KMS-11 (cell line): ENCODE measurements around the gene DDX54.

Experiments
- H2AFZ ChIP-seq: fragments of 200-600 bp; sonication (generic); 2 replicates; pipeline ENCODE4 v1.6.1; 2016; ENCODE audit warnings: antibody characterized with exemption, mixed run types, low read depth
- H3K27ac ChIP-seq: fragments of 200-600 bp; sonication (generic); 2 replicates; pipeline ENCODE4 v1.6.1; 2016; ENCODE audit warnings: mild to moderate bottlenecking, mixed run types
- H3K27me3 ChIP-seq: fragments of 200-600 bp; sonication (generic); 2 replicates; pipeline ENCODE4 v1.6.1; 2017; ENCODE audit warnings: mild to moderate bottlenecking, low read depth, mixed run types, moderate library complexity; ENCODE audit not compliant: insufficient read depth
- H3K36me3 ChIP-seq: fragments of 200-600 bp; sonication (generic); 2 replicates; pipeline ENCODE4 v1.6.1; 2017; ENCODE audit warnings: mild to moderate bottlenecking, mixed run types; ENCODE audit not compliant: insufficient read depth
- H3K4me1 ChIP-seq: fragments of 200-600 bp; sonication (generic); 2 replicates; pipeline ENCODE4 v1.6.1; 2016; ENCODE audit warnings: mild to moderate bottlenecking, low read depth, mixed run types; ENCODE audit not compliant: poor library complexity, severe bottlenecking
- H3K4me2 ChIP-seq: fragments of 200-600 bp; sonication (generic); 2 replicates; pipeline ENCODE4 v1.7.0; 2016; ENCODE audit warnings: mild to moderate bottlenecking, mixed run types
- H3K4me3 ChIP-seq: fragments of 200-600 bp; sonication (generic); IDR thresholded peaks from 2 replicates; pipeline ENCODE4 v1.6.1; 2017; ENCODE audit warnings: low read depth, low read length, mixed read lengths; ENCODE audit not compliant: insufficient read depth
- H3K79me2 ChIP-seq: fragments of 200-600 bp; sonication (generic); 2 replicates; pipeline ENCODE4 v1.6.1; 2016; ENCODE audit warnings: low read depth, mixed run types; ENCODE audit not compliant: insufficient read depth
- H3K9ac ChIP-seq: fragments of 200-600 bp; sonication (generic); 2 replicates; pipeline ENCODE4 v1.6.1; 2016; ENCODE audit warnings: mild to moderate bottlenecking, mixed run types
- H4K20me1 ChIP-seq: fragments of 200-600 bp; sonication (generic); 2 replicates; pipeline ENCODE4 v1.6.1; 2016; ENCODE audit warnings: mild to moderate bottlenecking, mixed run types; ENCODE audit not compliant: insufficient read depth
- TF ChIP-seq, protein P1 (sequence below): fragments of 200-600 bp; sonication (generic); conservative IDR thresholded peaks from 2 replicates; pipeline ENCODE4 v1.6.1; 2017; ENCODE audit warnings: low read depth, mild to moderate bottlenecking, antibody characterized with exemption, low read length, moderate library complexity, mixed read lengths

The DDX54 gene

DNA sequence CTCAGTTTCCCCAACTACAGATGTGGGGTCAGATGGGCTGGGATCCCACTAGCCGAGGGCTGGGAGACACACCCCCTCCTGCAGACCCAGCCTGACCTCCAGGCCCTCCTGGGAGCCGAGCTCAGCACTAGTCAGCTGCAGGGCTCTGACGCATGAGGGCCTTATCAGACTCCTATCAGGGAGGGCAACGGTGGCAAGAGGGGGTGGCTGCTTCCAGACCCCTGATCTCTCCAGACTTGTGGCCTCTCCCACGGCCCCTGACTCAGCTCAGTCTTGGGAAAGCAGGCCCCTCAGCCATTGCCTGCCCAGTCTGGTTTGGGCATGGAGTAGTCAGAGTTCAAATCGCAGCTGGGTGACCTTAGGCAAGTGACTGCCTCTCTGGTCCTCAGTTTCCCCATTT lies 52.2 kb downstream of the DDX54 start:
- H3K36me3 ChIP-seq, result no peaks in the 10 kb centered on the region
- H2AFZ ChIP-seq, result no peak overlapping the region
- no peak overlapping the region for H3K9ac ChIP-seq
- no peak overlapping the region for H3K27ac ChIP-seq
- H3K4me2 ChIP-seq, result no peak overlapping the region
- H4K20me1 ChIP-seq, result no peaks in the 10 kb centered on the region
- peaks cover 8% of the 10 kb centered on the region for H3K4me1 ChIP-seq
- TF ChIP-seq, protein P1, sequence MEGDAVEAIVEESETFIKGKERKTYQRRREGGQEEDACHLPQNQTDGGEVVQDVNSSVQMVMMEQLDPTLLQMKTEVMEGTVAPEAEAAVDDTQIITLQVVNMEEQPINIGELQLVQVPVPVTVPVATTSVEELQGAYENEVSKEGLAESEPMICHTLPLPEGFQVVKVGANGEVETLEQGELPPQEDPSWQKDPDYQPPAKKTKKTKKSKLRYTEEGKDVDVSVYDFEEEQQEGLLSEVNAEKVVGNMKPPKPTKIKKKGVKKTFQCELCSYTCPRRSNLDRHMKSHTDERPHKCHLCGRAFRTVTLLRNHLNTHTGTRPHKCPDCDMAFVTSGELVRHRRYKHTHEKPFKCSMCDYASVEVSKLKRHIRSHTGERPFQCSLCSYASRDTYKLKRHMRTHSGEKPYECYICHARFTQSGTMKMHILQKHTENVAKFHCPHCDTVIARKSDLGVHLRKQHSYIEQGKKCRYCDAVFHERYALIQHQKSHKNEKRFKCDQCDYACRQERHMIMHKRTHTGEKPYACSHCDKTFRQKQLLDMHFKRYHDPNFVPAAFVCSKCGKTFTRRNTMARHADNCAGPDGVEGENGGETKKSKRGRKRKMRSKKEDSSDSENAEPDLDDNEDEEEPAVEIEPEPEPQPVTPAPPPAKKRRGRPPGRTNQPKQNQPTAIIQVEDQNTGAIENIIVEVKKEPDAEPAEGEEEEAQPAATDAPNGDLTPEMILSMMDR, result no peak
- no peak overlapping the region for H3K4me3 ChIP-seq
- H3K79me2 ChIP-seq, result no peaks in the 10 kb centered on the region
- no peaks in the 10 kb centered on the region for H3K27me3 ChIP-seq

DNA sequence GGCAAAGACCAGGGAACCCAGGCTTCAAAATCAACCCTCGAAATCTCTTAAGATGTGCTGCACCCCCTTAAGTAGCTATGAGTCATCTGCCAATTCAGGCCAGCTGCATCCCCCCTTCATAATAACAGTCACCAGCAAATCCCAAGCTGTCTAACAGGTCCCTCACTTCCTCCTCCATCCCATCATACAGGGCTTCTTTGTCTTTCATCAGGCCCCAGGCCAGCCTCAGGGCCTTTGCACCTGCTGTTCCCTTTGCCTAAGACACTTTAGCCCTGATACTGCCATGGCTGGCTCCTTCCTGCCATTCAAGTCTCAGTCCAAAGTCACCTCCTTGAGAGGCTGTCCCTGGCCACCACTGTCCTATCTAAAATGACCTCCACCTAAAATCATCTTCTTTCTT lies 53.7 kb downstream of the DDX54 start:
- Histone ChIP-seq H3K36me3 (no peaks in the 10 kb centered on the region), H2AFZ (no peak overlapping the region), H3K27me3 (no peaks in the 10 kb centered on the region), H3K9ac (no peak overlapping the region), H3K4me1 (peaks cover 5% of the 10 kb centered on the region), H4K20me1 (no peaks in the 10 kb centered on the region), H3K79me2 (no peaks in the 10 kb centered on the region), H3K27ac (no peak overlapping the region), H3K4me3 (no peak overlapping the region), H3K4me2 (no peak overlapping the region)
- TF ChIP-seq, protein P1, result no peak

DNA sequence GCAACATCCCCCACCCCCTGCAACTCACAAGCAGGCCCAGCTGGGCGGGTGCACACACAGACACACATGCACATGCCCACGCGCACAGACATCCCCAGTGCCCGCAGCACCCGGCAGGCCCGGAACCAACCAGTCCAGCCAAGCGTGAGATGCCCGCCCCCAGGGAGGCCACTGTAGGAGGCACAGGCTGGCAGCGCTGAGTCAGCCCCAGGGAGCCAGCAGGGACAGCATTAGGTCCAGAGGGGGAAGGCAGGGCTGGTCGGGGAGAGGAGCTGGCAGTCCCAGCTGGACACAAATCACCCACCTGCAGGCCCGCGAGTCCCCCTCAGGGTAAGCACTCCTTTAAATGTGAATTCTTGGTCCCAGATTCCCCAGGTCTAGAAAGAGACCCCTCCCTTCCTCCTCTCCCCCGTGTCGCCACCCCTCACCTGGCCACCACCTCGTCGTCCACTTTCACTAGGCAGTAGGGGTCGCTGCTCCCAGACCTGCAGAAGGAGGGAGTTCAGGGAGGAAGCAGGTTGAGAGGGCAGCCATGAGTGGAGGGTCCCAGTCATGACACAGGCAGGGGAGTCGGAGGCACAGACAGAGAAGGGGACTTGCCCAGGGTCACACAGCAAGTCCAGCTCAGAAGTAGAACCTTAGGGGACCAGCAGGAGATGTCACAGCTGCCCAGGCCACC lies 54.7 kb downstream of the DDX54 start:
- TF ChIP-seq, protein P1, result no peak
- no peak overlapping the region for H3K27ac ChIP-seq

DNA sequence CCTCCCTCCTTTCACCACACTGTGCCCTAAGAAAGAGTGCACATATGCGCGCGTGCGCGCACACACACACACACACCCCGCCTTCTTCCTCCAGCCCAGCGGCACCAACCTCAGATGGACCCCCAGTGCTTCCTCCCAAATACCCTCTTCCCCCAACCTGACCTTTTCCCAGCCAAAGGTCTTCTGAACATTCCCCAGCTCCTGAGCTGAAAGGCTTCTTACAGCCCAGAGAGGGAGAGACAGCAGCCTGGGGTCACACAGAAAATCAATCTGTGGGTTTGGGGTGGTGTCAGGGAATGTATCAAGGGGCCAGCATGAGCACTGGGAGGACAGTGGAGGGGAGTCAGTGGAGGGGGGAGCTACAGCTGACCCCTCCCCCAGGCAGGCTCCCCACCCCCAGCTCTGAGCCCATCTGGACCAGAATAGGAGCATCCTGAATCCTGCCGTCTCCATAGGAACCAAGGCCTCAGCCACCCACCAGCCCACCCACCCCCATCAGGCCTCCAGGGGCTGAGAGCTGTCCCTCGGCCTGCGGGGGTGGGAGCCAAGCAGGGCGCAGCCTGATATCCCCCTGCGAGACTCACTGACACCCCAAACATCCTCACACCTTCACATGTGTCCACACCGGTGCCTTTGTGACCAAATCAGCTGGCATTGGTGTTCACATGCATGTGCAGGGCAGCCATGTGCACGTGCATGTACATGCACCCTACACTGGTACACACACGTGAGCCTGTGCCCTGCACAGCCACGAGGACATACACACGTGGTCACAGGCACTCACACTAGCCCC lies 55.4 kb downstream of the DDX54 start:
- Histone ChIP-seq H3K9ac (no peak overlapping the region), H3K4me1 (peaks cover 5% of the 10 kb centered on the region), H2AFZ (no peak overlapping the region), H3K4me3 (no peak overlapping the region), H3K79me2 (no peaks in the 10 kb centered on the region), H3K36me3 (no peaks in the 10 kb centered on the region), H3K27ac (no peak overlapping the region), H3K27me3 (no peaks in the 10 kb centered on the region), H3K4me2 (no peak overlapping the region), H4K20me1 (no peaks in the 10 kb centered on the region)
- TF ChIP-seq, protein P1, result no peak

More for the DNA sequence above, 54.7 kb downstream of the DDX54 start:
- Histone ChIP-seq H3K27me3 (no peaks in the 10 kb centered on the region), H3K36me3 (no peaks in the 10 kb centered on the region), H3K4me3 (no peak overlapping the region), H3K4me1 (peaks cover 5% of the 10 kb centered on the region), H2AFZ (no peak overlapping the region), H3K9ac (no peak overlapping the region), H4K20me1 (no peaks in the 10 kb centered on the region), H3K79me2 (no peaks in the 10 kb centered on the region), H3K4me2 (no peak overlapping the region)
